ENCODE data around the gene SBK3.

The SBK3 gene

GRCh38 chr19:55516878-55517620 is 28.3 kb downstream of the SBK3 start (continued):
- TF ChIP-seq, protein P1, sequence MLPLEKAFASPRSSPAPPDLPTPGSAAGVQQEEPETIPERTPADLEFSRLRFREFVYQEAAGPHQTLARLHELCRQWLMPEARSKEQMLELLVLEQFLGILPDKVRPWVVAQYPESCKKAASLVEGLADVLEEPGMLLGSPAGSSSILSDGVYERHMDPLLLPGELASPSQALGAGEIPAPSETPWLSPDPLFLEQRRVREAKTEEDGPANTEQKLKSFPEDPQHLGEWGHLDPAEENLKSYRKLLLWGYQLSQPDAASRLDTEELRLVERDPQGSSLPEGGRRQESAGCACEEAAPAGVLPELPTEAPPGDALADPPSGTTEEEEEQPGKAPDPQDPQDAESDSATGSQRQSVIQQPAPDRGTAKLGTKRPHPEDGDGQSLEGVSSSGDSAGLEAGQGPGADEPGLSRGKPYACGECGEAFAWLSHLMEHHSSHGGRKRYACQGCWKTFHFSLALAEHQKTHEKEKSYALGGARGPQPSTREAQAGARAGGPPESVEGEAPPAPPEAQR (tag by site-specific recombination; IDR thresholded peaks at IDR 0.05) = no peak
- TF ChIP-seq IKZF3 (tag by site-specific recombination; IDR thresholded peaks at IDR 0.05) = peak; percentile 65; the same call in 1 of the 2 replicates
- TF ChIP-seq ZNF660 (tag by site-specific recombination; IDR thresholded peaks at IDR 0.05) = 0 out of 2 replicates have a peak, but pooled peaks have one; percentile 40
- TF ChIP-seq, protein P2, sequence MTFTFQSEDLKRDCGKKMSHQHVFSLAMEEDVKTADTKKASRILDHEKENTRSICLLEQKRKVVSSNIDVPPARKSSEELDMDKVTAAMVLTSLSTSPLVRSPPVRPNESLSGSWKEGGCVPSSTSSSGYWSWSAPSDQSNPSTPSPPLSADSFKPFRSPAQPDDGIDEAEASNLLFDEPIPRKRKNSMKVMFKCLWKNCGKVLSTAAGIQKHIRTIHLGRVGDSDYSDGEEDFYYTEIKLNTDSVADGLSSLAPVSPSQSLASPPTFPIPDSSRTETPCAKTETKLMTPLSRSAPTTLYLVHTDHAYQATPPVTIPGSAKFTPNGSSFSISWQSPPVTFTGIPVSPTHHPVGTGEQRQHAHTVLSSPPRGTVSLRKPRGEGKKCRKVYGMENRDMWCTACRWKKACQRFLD (tag by site-specific recombination; IDR thresholded peaks at IDR 0.05) = no peak
- no peak for TF ChIP-seq ZNF776 (tag by site-specific recombination; IDR thresholded peaks at IDR 0.05; ENCODE audit: borderline replicate concordance)
- TF ChIP-seq ZIC2 (tag by site-specific recombination; IDR thresholded peaks at IDR 0.05) = peak; percentile 66
- TF ChIP-seq GLIS2 (tag by site-specific recombination; IDR thresholded peaks at IDR 0.05) = peak; percentile 34; the same call in 1 of the 2 replicates
- no peak for TF ChIP-seq ZNF223 (tag by site-specific recombination; IDR thresholded peaks at IDR 0.05)
- TF ChIP-seq, protein P3, sequence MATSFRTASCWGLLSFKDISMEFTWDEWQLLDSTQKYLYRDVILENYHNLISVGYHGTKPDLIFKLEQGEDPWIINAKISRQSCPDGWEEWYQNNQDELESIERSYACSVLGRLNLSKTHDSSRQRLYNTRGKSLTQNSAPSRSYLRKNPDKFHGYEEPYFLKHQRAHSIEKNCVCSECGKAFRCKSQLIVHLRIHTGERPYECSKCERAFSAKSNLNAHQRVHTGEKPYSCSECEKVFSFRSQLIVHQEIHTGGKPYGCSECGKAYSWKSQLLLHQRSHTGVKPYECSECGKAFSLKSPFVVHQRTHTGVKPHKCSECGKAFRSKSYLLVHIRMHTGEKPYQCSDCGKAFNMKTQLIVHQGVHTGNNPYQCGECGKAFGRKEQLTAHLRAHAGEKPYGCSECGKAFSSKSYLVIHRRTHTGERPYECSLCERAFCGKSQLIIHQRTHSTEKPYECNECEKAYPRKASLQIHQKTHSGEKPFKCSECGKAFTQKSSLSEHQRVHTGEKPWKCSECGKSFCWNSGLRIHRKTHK (tag by site-specific recombination; IDR thresholded peaks at IDR 0.05) = no peak
- TF ChIP-seq PRDM10 (tag by site-specific recombination; IDR thresholded peaks at IDR 0.05) = peak; percentile 66
- no peak for TF ChIP-seq ZNF324 (tag by site-specific recombination; IDR thresholded peaks at IDR 0.05)
- no peak for TF ChIP-seq ZNF354C (tag by site-specific recombination; IDR thresholded peaks at IDR 0.05; ENCODE audit: borderline replicate concordance, low read depth)
- no peak for TF ChIP-seq ZNF571 (tag by site-specific recombination; IDR thresholded peaks at IDR 0.05)
- no peak for TF ChIP-seq ZBTB49 (tag by site-specific recombination; IDR thresholded peaks at IDR 0.05; ENCODE audit: low read depth)
- no peak for TF ChIP-seq ZNF416 (tag by site-specific recombination; IDR thresholded peaks at IDR 0.05)
- peak; percentile 58 for TF ChIP-seq ZNF654 (tag by site-specific recombination; IDR thresholded peaks at IDR 0.05; ENCODE audit: low read depth)
- TF ChIP-seq ZFP37 (tag by site-specific recombination; IDR thresholded peaks at IDR 0.05) = peak; percentile 28; the same call in 1 of the 2 replicates
- no peak for TF ChIP-seq MEIS1 (CRISPR knock-in tag; IDR thresholded peaks at IDR 0.05; ENCODE audit: borderline replicate concordance)
- no peak for TF ChIP-seq ZNF785 (tag by site-specific recombination; IDR thresholded peaks at IDR 0.05)
- TF ChIP-seq ZNF174 (tag by site-specific recombination; IDR thresholded peaks at IDR 0.05) = no peak
- no peak for TF ChIP-seq ZSCAN23 (tag by site-specific recombination; IDR thresholded peaks at IDR 0.05)
- TF ChIP-seq KLF17 (tag by site-specific recombination; IDR thresholded peaks at IDR 0.05) = no peak
- TF ChIP-seq ZXDB (tag by site-specific recombination; IDR thresholded peaks at IDR 0.05) = no peak
- no peak for TF ChIP-seq ZNF837 (tag by site-specific recombination; IDR thresholded peaks at IDR 0.05)
- no peak for TF ChIP-seq ZNF514 (tag by site-specific recombination; IDR thresholded peaks at IDR 0.05)
